Upper lobe of right lung (tissue), 1 donor: ENCODE data around the gene PNPO. TPM values are rescaled to one million over a fixed set of nuclear protein-coding genes. Genes with fewer than 3 reads are reported as not detected.

ENCODE experiments used
- ATAC-seq: fragments of 200-7000 bp; cut with Tn5 transposase; one replicate; pipeline ENCODE4 v1.9.1; 2020; ENCODE audit warnings: mild to moderate bottlenecking, moderate library complexity
- DNase-seq: peaks from one replicate; pipeline ENCODE4 v3.0.0-alpha.2; 2020
- H3K27ac ChIP-seq: fragments of 200-600 bp; one replicate; pipeline ENCODE4 v1.8.0; 2022
- H3K27me3 ChIP-seq: fragments of 200-600 bp; one replicate; pipeline ENCODE4 v1.8.0; 2022; ENCODE audit warnings: mild to moderate bottlenecking
- H3K36me3 ChIP-seq: fragments of 200-600 bp; one replicate; pipeline ENCODE4 v1.8.0; 2022
- H3K4me1 ChIP-seq: fragments of 200-600 bp; one replicate; pipeline ENCODE4 v1.8.0; 2022
- H3K4me3 ChIP-seq: fragments of 200-600 bp; one replicate; pipeline ENCODE4 v1.8.0; 2022; ENCODE audit warnings: mild to moderate bottlenecking
- H3K9me3 ChIP-seq: fragments of 200-600 bp; one replicate; pipeline ENCODE4 v1.8.0; 2022
- intact Hi-C: fragments of 100-400 bp; cut with DNase I; formaldehyde crosslinking; loops from one replicate; pipeline ENCODE4 v1.11.0; 2022
- total RNA-seq: library from RNA; stranded (reverse); fragmentation: NEBNext Ultra II Directional; extraction: Animal tissue kit (Norgen Biotek cat#: 25700); gene quantifications from one replicate; pipeline ENCODE4 v1.2.1, GENCODE V29; 2021
- TF ChIP-seq, protein P1 (sequence below): fragments of 200-600 bp; IDR thresholded peaks from one replicate; pipeline ENCODE4 v1.8.0; 2022; ENCODE audit warnings: antibody characterized with exemption
- donor health status: DM: no; HTN: yes; CAD: no; lungs with severe emphysema.

Gene PNPO
- total RNA-seq, 1 donor from 2014 or later = 29.4 TPM

DNA sequence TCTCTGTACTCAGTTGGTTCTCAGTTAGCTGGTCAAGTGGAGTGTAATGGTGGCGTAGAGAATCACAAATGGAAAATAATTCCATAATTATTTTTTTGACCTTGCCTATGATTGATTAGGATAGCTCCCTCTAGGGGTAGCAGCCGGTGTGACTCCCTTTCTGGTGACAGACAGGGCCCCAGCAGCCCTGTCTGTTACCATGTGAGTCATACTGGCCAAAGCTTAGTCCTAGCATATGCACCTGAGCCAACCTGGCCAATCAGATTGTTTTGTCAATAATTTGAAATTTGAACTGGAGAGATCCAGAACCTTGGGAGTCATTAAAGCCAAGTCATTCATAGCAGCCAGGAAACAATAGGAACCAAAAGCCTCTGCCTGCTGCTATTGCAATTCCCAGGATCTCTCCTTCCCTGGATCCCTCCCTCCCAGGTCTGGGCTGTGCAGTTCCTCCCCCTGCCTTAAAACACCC is 5.6 kb downstream of the PNPO start:
- TF ChIP-seq, protein P1, sequence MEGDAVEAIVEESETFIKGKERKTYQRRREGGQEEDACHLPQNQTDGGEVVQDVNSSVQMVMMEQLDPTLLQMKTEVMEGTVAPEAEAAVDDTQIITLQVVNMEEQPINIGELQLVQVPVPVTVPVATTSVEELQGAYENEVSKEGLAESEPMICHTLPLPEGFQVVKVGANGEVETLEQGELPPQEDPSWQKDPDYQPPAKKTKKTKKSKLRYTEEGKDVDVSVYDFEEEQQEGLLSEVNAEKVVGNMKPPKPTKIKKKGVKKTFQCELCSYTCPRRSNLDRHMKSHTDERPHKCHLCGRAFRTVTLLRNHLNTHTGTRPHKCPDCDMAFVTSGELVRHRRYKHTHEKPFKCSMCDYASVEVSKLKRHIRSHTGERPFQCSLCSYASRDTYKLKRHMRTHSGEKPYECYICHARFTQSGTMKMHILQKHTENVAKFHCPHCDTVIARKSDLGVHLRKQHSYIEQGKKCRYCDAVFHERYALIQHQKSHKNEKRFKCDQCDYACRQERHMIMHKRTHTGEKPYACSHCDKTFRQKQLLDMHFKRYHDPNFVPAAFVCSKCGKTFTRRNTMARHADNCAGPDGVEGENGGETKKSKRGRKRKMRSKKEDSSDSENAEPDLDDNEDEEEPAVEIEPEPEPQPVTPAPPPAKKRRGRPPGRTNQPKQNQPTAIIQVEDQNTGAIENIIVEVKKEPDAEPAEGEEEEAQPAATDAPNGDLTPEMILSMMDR = peak; percentile 84
- intact Hi-C loops = no loop called here
- DNase-seq (peak; percentile 81), ATAC-seq (peak; percentile 84)
- H3K9me3 ChIP-seq = no peaks in the 10 kb centered on the region
- H3K27me3 ChIP-seq = no peaks in the 10 kb centered on the region
- peaks cover 35% of the 10 kb centered on the region for H3K4me1 ChIP-seq
- H3K36me3 ChIP-seq = no peaks in the 10 kb centered on the region
- peak overlapping the region; percentile 3 for H3K27ac ChIP-seq
- no peak overlapping the region for H3K4me3 ChIP-seq

DNA sequence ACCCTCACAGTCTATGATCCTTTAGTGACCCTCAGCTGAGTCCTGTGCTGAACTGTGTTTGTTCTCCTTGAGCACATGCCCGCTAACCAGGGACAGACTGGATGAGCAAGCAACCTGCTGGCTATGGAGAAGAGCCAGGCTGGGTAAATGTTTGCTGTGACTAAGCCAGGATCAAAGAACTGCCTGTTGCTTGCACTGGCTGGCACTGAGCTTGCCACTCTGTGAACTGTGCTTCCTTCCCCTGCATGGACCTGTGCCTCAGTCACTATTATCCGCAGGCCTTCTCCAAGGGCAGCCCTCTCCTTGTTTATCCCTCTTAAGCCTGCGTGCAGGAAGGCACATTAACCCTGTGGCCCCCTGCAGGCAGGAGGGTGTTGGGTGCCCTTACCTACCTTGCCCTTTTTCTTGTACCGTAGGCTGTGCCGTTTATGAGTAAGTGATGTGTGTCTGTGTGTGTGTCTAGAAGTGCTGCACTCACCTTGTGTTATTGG is 7.4 kb downstream of the PNPO start:
- no peaks in the 10 kb centered on the region for H3K9me3 ChIP-seq
- no peak overlapping the region for H3K4me3 ChIP-seq
- peak overlapping the region; percentile 81 for H3K27ac ChIP-seq
- no peaks in the 10 kb centered on the region for H3K27me3 ChIP-seq
- peak; percentile 7 for ATAC-seq
- DNase-seq = no peak
- H3K36me3 ChIP-seq = no peaks in the 10 kb centered on the region
- TF ChIP-seq, protein P1 = no peak
- intact Hi-C loops = no loop called here
- H3K4me1 ChIP-seq = peaks cover 32% of the 10 kb centered on the region

DNA sequence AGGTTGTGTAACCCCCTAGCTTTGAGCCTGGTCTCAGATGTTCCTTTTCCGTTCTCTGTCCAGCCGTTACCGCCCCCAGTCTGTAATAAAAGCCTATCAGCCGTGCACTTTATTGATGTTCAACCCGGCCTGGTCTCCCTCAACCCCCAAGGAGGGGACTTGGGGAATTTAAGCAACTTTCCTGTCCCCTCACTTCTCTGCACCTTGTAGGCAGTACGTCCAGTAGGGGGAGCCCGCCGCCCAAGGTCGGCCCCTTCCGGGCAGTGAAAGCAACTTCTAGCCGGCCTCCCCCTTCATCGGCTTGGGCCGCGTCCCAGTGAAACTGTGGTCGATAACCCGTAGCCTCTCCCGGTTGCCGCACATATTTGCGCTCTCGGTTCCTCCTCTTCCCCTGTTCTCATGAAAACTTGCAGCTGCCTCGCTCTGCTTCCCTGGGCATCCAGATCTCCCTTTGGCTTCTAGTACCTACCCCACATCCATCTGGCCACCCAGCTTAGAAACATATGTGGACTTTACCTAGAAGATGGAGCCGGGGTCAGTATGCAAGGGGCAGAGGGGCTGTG is 7.9 kb downstream of the PNPO start:
- TF ChIP-seq, protein P1 = peak; percentile 87
- intact Hi-C loops = no loop called here
- H3K4me3 ChIP-seq = peak overlapping the region; percentile 40

DNA sequence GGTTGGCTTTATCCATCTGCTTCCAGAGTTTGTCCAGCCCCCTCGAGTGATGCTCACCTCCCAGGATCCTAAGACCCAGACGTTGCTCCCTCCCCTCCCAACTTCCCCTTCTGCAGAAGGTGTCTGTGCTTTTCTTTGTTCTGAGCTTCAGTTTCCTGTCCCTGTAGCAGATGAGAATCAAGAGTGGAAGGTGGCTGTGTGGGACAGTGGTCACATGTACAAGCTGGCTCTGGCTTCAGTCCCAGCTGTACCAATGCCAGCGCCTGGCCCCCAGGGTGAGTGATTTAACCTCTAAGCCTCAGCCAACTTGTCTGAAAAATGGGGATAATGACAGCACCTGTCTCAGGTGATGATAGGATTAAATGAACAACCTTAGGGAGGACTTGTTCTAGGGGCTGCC is 8.6 kb downstream of the PNPO start:
- H3K27me3 ChIP-seq = no peaks in the 10 kb centered on the region
- no peaks in the 10 kb centered on the region for H3K36me3 ChIP-seq
- DNase-seq (no peak), ATAC-seq (peak; percentile 1)
- H3K27ac ChIP-seq = peak overlapping the region; percentile 81
- TF ChIP-seq, protein P1 = no peak
- peak overlapping the region; percentile 40 for H3K4me3 ChIP-seq
- intact Hi-C loops = no loop called here
- no peaks in the 10 kb centered on the region for H3K9me3 ChIP-seq
- peaks cover 32% of the 10 kb centered on the region for H3K4me1 ChIP-seq

More for the DNA sequence above, 7.9 kb downstream of the PNPO start:
- Histone ChIP-seq H3K27me3 (no peaks in the 10 kb centered on the region), H3K4me1 (peaks cover 32% of the 10 kb centered on the region), H3K27ac (peak overlapping the region; percentile 81), H3K36me3 (no peaks in the 10 kb centered on the region), H3K9me3 (no peaks in the 10 kb centered on the region)
- DNase-seq = peak; percentile 96
- peak; percentile 83 for ATAC-seq

DNA sequence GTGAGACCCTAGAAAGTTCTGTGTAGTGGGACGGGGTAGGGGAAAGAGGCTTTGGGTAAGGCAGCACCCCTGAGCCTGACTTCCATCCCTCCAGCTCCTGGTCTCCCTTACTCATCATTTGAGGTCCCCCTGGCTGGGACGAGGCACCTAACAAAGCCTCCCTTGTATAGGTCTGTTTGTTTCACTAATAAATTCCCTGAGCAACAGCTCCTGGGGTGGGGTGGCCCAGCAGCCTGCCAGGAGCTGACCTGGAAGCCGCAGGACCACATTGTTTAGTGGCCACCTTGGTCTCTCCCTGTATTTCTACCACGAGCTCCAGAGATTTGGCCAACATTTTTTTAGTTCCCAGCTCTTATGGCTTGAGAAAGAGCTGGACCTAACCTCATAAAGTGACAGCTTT is 9.1 kb downstream of the PNPO start:
- intact Hi-C loops = no loop called here
- Histone ChIP-seq H3K27ac (peak overlapping the region; percentile 81), H3K36me3 (no peaks in the 10 kb centered on the region), H3K4me1 (peaks cover 32% of the 10 kb centered on the region), H3K27me3 (no peaks in the 10 kb centered on the region), H3K4me3 (peak overlapping the region; percentile 40), H3K9me3 (no peaks in the 10 kb centered on the region)
- no peak for DNase-seq
- no peak for ATAC-seq
- TF ChIP-seq, protein P1 = no peak
